ENCODE results near the gene C22orf39. TPM values are rescaled to one million over a fixed set of nuclear protein-coding genes. Genes with fewer than 3 reads are reported as not detected.
"Not testable (repeated sequence)": the region's sequence is repeated elsewhere in the genome, so short reads cannot be mapped to it uniquely, and the experiment has no call there.

Gene C22orf39
- polyA plus RNA-seq, 3 donors from 2014 or later: 67.8 to 75.5 (median 71.0) TPM

GRCh38 chr22:19440411-19441195, 6.9 kb downstream of the C22orf39 start:
- H3K9me3 Mint-ChIP-seq: no peaks in the 10 kb centered on the region
- H3K4me1 Mint-ChIP-seq: peaks cover 30% of the 10 kb centered on the region in 2 donors
- H3K27me3 Mint-ChIP-seq (ENCODE audit: low read depth in 3 of 3): peaks cover 0 to 2% (median 0%) of the 10 kb centered on the region in 3 donors
- peaks cover 0 to 5% (median 0%) of the 10 kb centered on the region in 3 donors for H3K36me3 Mint-ChIP-seq
- no peak for DNase-seq
- H3K4me3 Mint-ChIP-seq: no peak overlapping the region
- H3K27ac Mint-ChIP-seq: peak overlapping the region in 5 of 6 donors; percentile 9 to 64 (median 34)

DNA sequence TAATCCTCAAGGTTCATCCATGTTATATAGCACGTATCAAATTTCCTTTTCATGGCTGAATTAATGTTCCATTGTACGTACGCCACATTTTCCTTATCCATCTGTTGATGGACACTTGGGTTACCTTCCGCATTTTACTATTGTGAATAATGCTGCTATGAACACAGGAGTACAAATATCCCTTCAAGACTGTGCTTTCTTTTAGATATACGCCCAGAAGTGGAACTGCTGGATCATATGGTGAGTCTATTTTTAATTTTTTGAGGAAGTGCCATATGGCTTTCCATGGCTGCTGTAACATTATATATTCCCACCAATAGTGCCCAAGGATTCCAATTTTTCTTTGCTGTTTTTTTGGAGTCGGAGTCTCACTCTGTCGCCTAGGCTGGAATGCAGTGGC, 9.2 kb downstream of the C22orf39 start:
- Mint-ChIP-seq H3K36me3 (peaks cover 0 to 6% (median 0%) of the 10 kb centered on the region in 3 donors), H3K27me3 (ENCODE audit: low read depth in 3 of 3) (peaks cover 0 to 2% (median 0%) of the 10 kb centered on the region in 3 donors), H3K27ac (peak overlapping the region in 2 of 6 donors; percentile 9 to 20), H3K4me3 (no peak overlapping the region), H3K9me3 (no peaks in the 10 kb centered on the region), H3K4me1 (peaks cover 16 to 17% of the 10 kb centered on the region in 2 donors)
- no peak for DNase-seq

- not testable (repeated sequence) for H3K27me3 Mint-ChIP-seq (ENCODE audit: low read depth in 3 of 3); H3K9me3 Mint-ChIP-seq; DNase-seq; H3K36me3 Mint-ChIP-seq; H3K4me3 Mint-ChIP-seq
- peaks cover 19 to 20% of the 10 kb centered on the region in 2 donors for H3K4me1 Mint-ChIP-seq
- H3K27ac Mint-ChIP-seq: peak overlapping the region in 3 of 6 donors; percentile 8 to 25 (median 17)
Observed at GRCh38 chr22:19436444-19437161, 10.9 kb downstream of the C22orf39 start.

- H3K27ac Mint-ChIP-seq: peak overlapping the region in 5 of 6 donors; percentile 18 to 69 (median 46)
- peak overlapping the region in 2 of 5 donors; percentile 21 to 35 for H3K4me3 Mint-ChIP-seq
- H3K9me3 Mint-ChIP-seq: no peaks in the 10 kb centered on the region
- H3K4me1 Mint-ChIP-seq: peaks cover 24 to 28% of the 10 kb centered on the region in 2 donors
- no peak for DNase-seq
- peaks cover 0 to 3% (median 0%) of the 10 kb centered on the region in 3 donors for H3K36me3 Mint-ChIP-seq
- peaks cover 10 to 20% (median 14%) of the 10 kb centered on the region in 3 donors for H3K27me3 Mint-ChIP-seq (ENCODE audit: low read depth in 3 of 3)
Observed at GRCh38 chr22:19434829-19435580, 12.5 kb downstream of the C22orf39 start.

- no peaks in the 10 kb centered on the region for H3K9me3 Mint-ChIP-seq
- peak overlapping the region in 4 of 6 donors; percentile 66 to 90 (median 72) for H3K27ac Mint-ChIP-seq
- peak overlapping the region; percentile 42 to 64 (median 44) for H3K4me3 Mint-ChIP-seq
- H3K36me3 Mint-ChIP-seq: peaks cover 0 to 3% (median 0%) of the 10 kb centered on the region in 3 donors
- peaks cover 30 to 33% of the 10 kb centered on the region in 2 donors for H3K4me1 Mint-ChIP-seq
- DNase-seq: no peak
- peaks cover 12 to 20% (median 14%) of the 10 kb centered on the region in 3 donors for H3K27me3 Mint-ChIP-seq (ENCODE audit: low read depth in 3 of 3)
Observed at GRCh38 chr22:19434401-19434800, 13.1 kb downstream of the C22orf39 start.

DNA sequence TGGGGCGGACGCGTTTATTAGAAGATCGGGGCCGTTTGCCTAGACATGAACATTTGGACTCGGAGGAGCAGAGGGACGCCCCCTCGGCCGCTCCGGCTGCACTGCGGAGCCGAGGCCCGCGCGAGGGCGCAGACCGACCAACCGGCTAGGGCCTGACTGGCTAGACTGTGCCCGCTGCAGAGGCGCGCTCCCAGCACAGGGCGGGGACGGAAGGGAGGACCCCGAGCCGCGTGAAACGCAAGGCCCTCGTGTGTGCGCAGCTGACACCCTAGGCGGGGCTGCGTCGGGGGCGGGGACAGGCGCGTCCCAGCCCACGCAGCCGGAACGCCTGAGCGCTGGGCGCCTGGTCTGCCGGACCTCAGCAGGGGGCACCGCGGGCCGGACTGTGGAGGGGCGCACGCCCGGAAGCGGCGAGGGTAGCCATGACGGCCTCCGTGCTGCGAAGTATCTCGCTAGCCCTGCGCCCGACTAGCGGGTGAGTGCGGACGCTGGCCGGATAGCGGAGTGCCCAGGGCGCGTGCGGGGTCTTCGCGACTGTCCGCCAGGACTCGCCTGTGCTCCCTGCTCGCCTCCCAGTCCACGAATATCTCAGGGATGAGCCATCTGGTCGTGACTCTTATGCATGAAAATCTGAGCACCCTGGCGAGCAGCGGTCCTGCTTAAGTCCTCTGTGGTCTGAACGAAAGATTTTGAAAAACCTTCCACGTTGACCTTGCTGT, 15.2 kb downstream of the C22orf39 start, which contains the start of gene MRPL40:
MRPL40 (plus strand) TSS at position 413 of the 719 bp plus-strand sequence; CDS start at position 423, 10 bp downstream.
- H3K4me3 Mint-ChIP-seq: peak within 1 kb of the TSS; percentile 87 to 92 (median 91)
- peaks cover 14 to 20% (median 14%) of the 10 kb centered on the region in 3 donors for H3K27me3 Mint-ChIP-seq (ENCODE audit: low read depth in 3 of 3)
- DNase-seq: peak; percentile 86 to 91 (median 91)
- no peaks in the 10 kb centered on the region for H3K9me3 Mint-ChIP-seq
- peaks cover 5 to 8% (median 6%) of the 10 kb centered on the region in 3 donors for H3K36me3 Mint-ChIP-seq
- H3K4me1 Mint-ChIP-seq: peaks cover 47 to 51% of the 10 kb centered on the region in 2 donors
- peak within 1 kb of the TSS; percentile 90 to 100 (median 94) for H3K27ac Mint-ChIP-seq

DNA sequence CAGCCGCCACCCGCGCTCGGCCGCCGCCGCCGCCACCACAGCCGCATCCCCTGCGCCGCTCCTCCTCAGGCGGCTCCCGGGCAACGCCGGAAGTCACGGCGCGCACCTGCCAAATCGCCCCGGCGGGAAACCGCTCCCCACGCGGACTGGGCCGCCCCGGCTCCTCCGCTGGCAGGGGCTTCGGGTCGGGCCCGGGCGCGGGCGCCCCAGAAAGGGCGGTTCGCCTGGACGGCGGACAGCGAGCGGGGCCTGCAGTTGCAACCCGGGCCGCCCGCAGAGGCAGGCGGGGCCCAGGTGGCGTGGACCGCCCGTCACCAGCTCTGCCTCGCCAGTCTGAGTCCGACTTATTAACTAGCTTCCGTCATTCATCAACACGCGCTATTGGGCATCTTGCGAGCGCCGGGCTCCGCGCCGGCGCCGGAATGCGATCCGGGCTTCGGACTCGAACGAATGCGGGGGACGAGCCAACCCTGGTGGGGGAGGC, 15.8 kb downstream of the C22orf39 start, which contains the start of gene HIRA:
HIRA (minus strand) TSS at position 85 of the 484 bp plus-strand sequence. CDS start 257 bp downstream, outside the sequence.
- Mint-ChIP-seq H3K4me3 (peak within 1 kb of the TSS; percentile 90 to 94 (median 92)), H3K9me3 (no peaks in the 10 kb centered on the region), H3K4me1 (peaks cover 53 to 57% of the 10 kb centered on the region in 2 donors), H3K27ac (peak within 1 kb of the TSS; percentile 93 to 100 (median 96)), H3K27me3 (ENCODE audit: low read depth in 3 of 3) (peaks cover 14 to 20% (median 14%) of the 10 kb centered on the region in 3 donors), H3K36me3 (peaks cover 5 to 11% (median 6%) of the 10 kb centered on the region in 3 donors)
- peak; percentile 83 to 88 (median 87) for DNase-seq

DNA sequence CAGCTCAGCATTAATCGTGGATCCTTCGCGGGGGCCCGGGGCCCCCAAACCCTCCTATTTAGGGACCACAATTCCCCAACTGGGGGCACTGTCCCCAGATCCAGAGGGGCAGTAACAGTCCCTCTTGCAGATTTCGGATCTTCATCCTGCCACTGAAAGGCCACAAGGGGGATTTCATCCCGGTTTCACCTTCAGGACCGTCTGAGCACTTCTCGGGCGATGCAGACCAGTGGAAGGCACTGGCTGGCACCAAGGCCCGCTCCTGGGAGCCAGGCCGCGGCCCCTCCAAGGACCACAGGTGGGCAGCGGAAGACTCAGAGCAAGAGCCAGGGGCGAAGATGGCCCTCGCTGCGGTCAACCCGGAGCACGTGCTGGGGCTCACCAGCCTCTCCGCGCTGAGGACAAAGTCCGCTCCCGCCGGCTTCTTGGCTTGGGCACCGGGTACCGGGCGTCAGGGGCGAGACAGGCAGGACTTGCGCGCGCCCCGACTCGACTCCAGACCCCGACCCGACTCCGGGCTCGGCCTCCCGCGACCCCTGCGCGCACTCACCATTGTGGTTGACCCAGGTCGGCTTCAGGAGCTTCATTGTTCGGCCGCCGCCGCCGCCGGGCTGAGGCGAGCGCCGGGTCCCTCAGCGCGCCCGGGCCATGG, 16.5 kb downstream of the C22orf39 start:
- DNase-seq: peak; percentile 44 to 50 (median 45)
- H3K27ac Mint-ChIP-seq: peak overlapping the region; percentile 92 to 100 (median 96)
- H3K4me1 Mint-ChIP-seq: peaks cover 60 to 64% of the 10 kb centered on the region in 2 donors
- peaks cover 14 to 20% (median 14%) of the 10 kb centered on the region in 3 donors for H3K27me3 Mint-ChIP-seq (ENCODE audit: low read depth in 3 of 3)
- H3K36me3 Mint-ChIP-seq: peaks cover 6 to 11% (median 7%) of the 10 kb centered on the region in 3 donors
- no peaks in the 10 kb centered on the region for H3K9me3 Mint-ChIP-seq
- H3K4me3 Mint-ChIP-seq: peak overlapping the region; percentile 88 to 94 (median 92)

GRCh38 chr22:19429950-19430889, 17.3 kb downstream of the C22orf39 start:
- Mint-ChIP-seq H3K27ac (peak overlapping the region; percentile 92 to 100 (median 96)), H3K36me3 (peaks cover 6 to 11% (median 9%) of the 10 kb centered on the region in 3 donors), H3K4me3 (peak overlapping the region; percentile 88 to 94 (median 92)), H3K4me1 (peaks cover 65 to 72% of the 10 kb centered on the region in 2 donors), H3K9me3 (no peaks in the 10 kb centered on the region), H3K27me3 (ENCODE audit: low read depth in 3 of 3) (peaks cover 14 to 20% (median 14%) of the 10 kb centered on the region in 3 donors)
- DNase-seq: peak; percentile 56 to 69 (median 64)

- peaks cover 6 to 11% (median 9%) of the 10 kb centered on the region in 3 donors for H3K36me3 Mint-ChIP-seq
- peak overlapping the region in 1 of 5 donors; percentile 56 for H3K4me3 Mint-ChIP-seq
- peaks cover 93 to 100% of the 10 kb centered on the region in 2 donors for H3K4me1 Mint-ChIP-seq
- H3K9me3 Mint-ChIP-seq: no peaks in the 10 kb centered on the region
- DNase-seq: no peak
- peak overlapping the region; percentile 67 to 100 (median 98) for H3K27ac Mint-ChIP-seq
- peaks cover 2 to 17% (median 14%) of the 10 kb centered on the region in 3 donors for H3K27me3 Mint-ChIP-seq (ENCODE audit: low read depth in 3 of 3)
Observed at GRCh38 chr22:19424186-19424500, 23.4 kb downstream of the C22orf39 start.
